Smooth muscle cell (in vitro differentiated cells): ENCODE data around the gene HOXD1. TPM values are rescaled to one million over a fixed set of nuclear protein-coding genes. Genes with fewer than 3 reads are reported as not detected.
A peak's percentile ranks its signal among the peaks of the same experiment; 100 is the strongest.

Source experiments
- DNase-seq: peaks from one replicate; lab custom pipeline; 2025; ENCODE audit not compliant: unreplicated experiment; lab: John Stamatoyannopoulos, UW
- H2AFZ ChIP-seq: fragments of 200-600 bp; sonication (generic); 2 replicates; pipeline ENCODE4 v1.6.0; 2016; ENCODE audit warnings: antibody characterized with exemption, low read depth, mild to moderate bottlenecking
- H3F3A ChIP-seq: fragments of 200-600 bp; sonication (generic); 2 replicates; pipeline ENCODE4 v1.6.0; 2017; ENCODE audit warnings: antibody characterized with exemption, low read depth
- H3K27ac ChIP-seq: fragments of 200-600 bp; sonication (generic); 2 replicates; pipeline ENCODE4 v1.5.1; 2016; ENCODE audit warnings: low read depth, mild to moderate bottlenecking
- H3K27me3 ChIP-seq: fragments of 200-600 bp; sonication (generic); 2 replicates; pipeline ENCODE4 v1.6.1; 2016; ENCODE audit warnings: low read depth, mild to moderate bottlenecking
- H3K36me3 ChIP-seq: fragments of 200-600 bp; sonication (generic); 2 replicates; pipeline ENCODE4 v1.5.1; 2016; ENCODE audit warnings: low read depth
- H3K4me1 ChIP-seq: fragments of 200-600 bp; sonication (generic); 2 replicates; pipeline ENCODE4 v1.5.1; 2016; ENCODE audit warnings: low read depth
- H3K4me2 ChIP-seq: fragments of 200-600 bp; sonication (generic); 2 replicates; pipeline ENCODE4 v1.6.0; 2016; ENCODE audit warnings: mild to moderate bottlenecking
- H3K4me3 ChIP-seq: fragments of 200-600 bp; sonication (generic); 2 replicates; pipeline ENCODE4 v1.5.1; 2016; ENCODE audit warnings: mild to moderate bottlenecking
- H3K79me2 ChIP-seq: fragments of 200-600 bp; sonication (generic); 2 replicates; pipeline ENCODE4 v1.6.0; 2016; ENCODE audit warnings: low read depth, mild to moderate bottlenecking
- H3K9ac ChIP-seq: fragments of 200-600 bp; sonication (generic); 2 replicates; pipeline ENCODE4 v1.6.0; 2016; ENCODE audit warnings: low read depth
- H3K9me3 ChIP-seq: fragments of 200-600 bp; sonication (generic); replicated peaks from 2 replicates; pipeline ENCODE4 v1.5.1; 2016; ENCODE audit warnings: low read depth
- H4K20me1 ChIP-seq: fragments of 200-600 bp; sonication (generic); 2 replicates; pipeline ENCODE4 v1.6.0; 2016; ENCODE audit warnings: low read depth
- CTCF ChIP-seq: fragments of 200-600 bp; sonication (generic); IDR thresholded peaks from 2 replicates; pipeline ENCODE4 v1.5.1; 2017; ENCODE audit warnings: borderline replicate concordance, mild to moderate bottlenecking, antibody characterized with exemption; ENCODE audit not compliant: insufficient read depth, poor library complexity, severe bottlenecking
- WGBS: methylation state at CpG from one replicate; pipeline ENCODE4 v1.1.7; 2016; ENCODE audit warnings: low lambda C conversion rate; 5-methylcytosine and 5-hydroxymethylcytosine counted together
- polyA plus RNA-seq: library from polyadenylated mRNA; unstranded; fragments of >200 nt; fragmentation: Nextera tagmentation; extraction: Ambion mirVana; gene quantifications from 2 replicates; pipeline ENCODE4 v1.2.1, GENCODE V29; 2016
- total RNA-seq: library from RNA; depleted of rRNA; stranded (reverse); fragments of >200 nt; gene quantifications from 2 replicates; pipeline ENCODE4 v1.2.3, GENCODE V29; 2014

Gene HOXD1
- total and polyA plus RNA-seq, 2 experiments from 2014 or later, result not detected

- WGBS, result 31% methylated on average over 14 of the region's 14 CpGs
- H3F3A ChIP-seq, result no peaks in the 10 kb centered on the region
- H3K36me3 ChIP-seq, result no peaks in the 10 kb centered on the region
- H3K4me1 ChIP-seq, result no peaks in the 10 kb centered on the region
- no peaks in the 10 kb centered on the region for H3K9me3 ChIP-seq
- DNase-seq, result no peak
- no peak overlapping the region for H3K4me3 ChIP-seq
- H4K20me1 ChIP-seq, result no peaks in the 10 kb centered on the region
- no peaks in the 10 kb centered on the region for H3K79me2 ChIP-seq
- no peak overlapping the region for H3K9ac ChIP-seq
- no peak for TF ChIP-seq CTCF
- H3K27ac ChIP-seq, result no peak overlapping the region
- no peak overlapping the region for H2AFZ ChIP-seq
- peaks cover 100% of the 10 kb centered on the region for H3K27me3 ChIP-seq
- no peak overlapping the region for H3K4me2 ChIP-seq
Observed at GRCh38 chr2:176150584-176151441, 37.7 kb upstream of the HOXD1 start.

- Histone ChIP-seq H4K20me1 (no peaks in the 10 kb centered on the region), H3K36me3 (no peaks in the 10 kb centered on the region), H3K27ac (no peak within 1 kb of the TSS), H3K9me3 (no peaks in the 10 kb centered on the region), H3F3A (no peaks in the 10 kb centered on the region), H3K4me3 (peak within 1 kb of the TSS; percentile 41), H3K27me3 (peaks cover 100% of the 10 kb centered on the region), H3K4me2 (peak within 1 kb of the TSS; percentile 85), H3K79me2 (no peaks in the 10 kb centered on the region), H3K9ac (no peak within 1 kb of the TSS), H3K4me1 (no peaks in the 10 kb centered on the region), H2AFZ (no peak within 1 kb of the TSS)
- TF ChIP-seq CTCF, result no peak
- 5% methylated on average over 45 of the region's 55 CpGs for WGBS
- DNase-seq, result no peak
Observed at GRCh38 chr2:176151442-176152287, 36.8 kb upstream of the HOXD1 start, which contains the start of gene HOXD4. HOXD4 (plus strand) TSS chr2:176151550; CDS start chr2:176151634, 84 bp downstream.

GRCh38 chr2:176152350-176153181 is 35.9 kb upstream of the HOXD1 start:
- no peaks in the 10 kb centered on the region for H3K79me2 ChIP-seq
- H4K20me1 ChIP-seq, result no peaks in the 10 kb centered on the region
- H3K27ac ChIP-seq, result no peak overlapping the region
- H3K36me3 ChIP-seq, result no peaks in the 10 kb centered on the region
- H3K4me2 ChIP-seq, result peak overlapping the region; percentile 68
- DNase-seq, result no peak
- H2AFZ ChIP-seq, result no peak overlapping the region
- H3F3A ChIP-seq, result no peaks in the 10 kb centered on the region
- no peak overlapping the region for H3K9ac ChIP-seq
- 19% methylated on average over 32 of the region's 48 CpGs for WGBS
- H3K9me3 ChIP-seq, result no peaks in the 10 kb centered on the region
- TF ChIP-seq CTCF, result no peak
- no peak overlapping the region for H3K4me3 ChIP-seq
- H3K27me3 ChIP-seq, result peaks cover 100% of the 10 kb centered on the region
- H3K4me1 ChIP-seq, result peaks cover 7% of the 10 kb centered on the region
